HG02970 (cell line): ENCODE data around the gene C14orf180.

Source experiments
- ATAC-seq: cut with Tn5 transposase; IDR thresholded peaks from one replicate; pipeline ENCODE4 v1.9.1; 2021; ENCODE audit warnings: mild to moderate bottlenecking, moderate library complexity, moderate number of reproducible peaks; ENCODE audit not compliant: unreplicated experiment, low FRiP score

The C14orf180 gene

DNA sequence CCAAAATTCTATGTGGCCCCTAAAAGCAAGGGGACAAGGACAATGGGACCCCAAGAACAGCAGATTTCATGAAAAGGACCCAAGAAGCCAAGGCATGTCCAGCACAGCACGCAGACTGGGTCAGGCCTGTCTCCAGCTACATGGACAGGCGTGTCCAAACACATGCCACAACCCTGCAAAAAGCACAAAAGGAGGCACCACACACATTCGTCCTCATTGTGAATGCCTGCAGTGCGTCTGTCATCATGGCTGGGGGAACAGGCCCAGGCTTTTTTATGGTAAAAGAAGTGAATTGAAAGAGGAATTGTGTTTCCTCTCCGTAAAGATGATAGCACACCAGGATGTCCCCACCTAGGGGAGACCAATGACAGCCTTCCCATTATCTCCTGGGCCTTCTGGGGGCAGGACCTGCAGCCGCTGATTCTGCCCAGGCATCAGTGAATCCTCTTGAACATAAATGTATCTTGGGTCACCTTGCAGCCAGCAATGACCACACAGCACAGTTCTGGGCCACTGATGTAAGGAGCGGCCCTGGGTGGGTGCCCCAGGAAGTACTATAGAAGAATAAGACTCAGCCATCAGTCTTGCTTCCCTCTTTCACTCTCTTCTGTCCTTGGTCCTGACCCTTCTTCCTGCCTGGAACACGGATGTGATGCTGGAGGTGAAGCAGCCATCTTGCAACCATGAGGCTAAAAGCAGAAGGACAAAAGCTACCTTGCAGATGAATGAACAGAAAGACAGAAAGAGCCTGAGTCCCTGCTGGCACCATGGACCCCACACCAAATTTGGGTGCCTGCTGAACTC is 29.8 kb upstream of the C14orf180 start:
- no peak for ATAC-seq

DNA sequence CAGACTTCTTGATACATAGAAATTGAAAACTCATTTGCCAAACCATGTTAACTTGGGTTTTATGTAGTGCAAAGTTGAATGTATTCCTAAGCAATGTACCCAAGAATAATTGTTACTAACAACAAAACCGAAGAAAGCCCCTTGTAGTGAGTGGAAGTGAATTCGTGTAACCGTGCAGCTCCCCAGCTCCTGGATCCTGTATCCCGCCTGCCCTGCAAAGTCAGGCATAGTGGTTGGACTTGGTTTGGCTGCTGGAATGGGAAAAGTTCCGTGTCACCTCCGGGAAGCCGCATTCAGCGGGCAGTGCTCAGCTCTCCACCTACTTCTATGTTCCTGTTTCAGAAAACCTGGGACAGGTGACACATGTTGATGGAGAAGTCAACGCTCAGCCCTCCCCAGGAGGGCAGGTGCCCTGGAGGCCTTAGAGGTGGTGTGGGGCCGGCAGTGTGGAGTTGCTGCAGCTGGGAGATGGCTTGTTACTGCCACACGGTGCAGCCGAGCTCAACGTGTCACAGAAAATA is 29.2 kb upstream of the C14orf180 start:
- ATAC-seq, result no peak

DNA sequence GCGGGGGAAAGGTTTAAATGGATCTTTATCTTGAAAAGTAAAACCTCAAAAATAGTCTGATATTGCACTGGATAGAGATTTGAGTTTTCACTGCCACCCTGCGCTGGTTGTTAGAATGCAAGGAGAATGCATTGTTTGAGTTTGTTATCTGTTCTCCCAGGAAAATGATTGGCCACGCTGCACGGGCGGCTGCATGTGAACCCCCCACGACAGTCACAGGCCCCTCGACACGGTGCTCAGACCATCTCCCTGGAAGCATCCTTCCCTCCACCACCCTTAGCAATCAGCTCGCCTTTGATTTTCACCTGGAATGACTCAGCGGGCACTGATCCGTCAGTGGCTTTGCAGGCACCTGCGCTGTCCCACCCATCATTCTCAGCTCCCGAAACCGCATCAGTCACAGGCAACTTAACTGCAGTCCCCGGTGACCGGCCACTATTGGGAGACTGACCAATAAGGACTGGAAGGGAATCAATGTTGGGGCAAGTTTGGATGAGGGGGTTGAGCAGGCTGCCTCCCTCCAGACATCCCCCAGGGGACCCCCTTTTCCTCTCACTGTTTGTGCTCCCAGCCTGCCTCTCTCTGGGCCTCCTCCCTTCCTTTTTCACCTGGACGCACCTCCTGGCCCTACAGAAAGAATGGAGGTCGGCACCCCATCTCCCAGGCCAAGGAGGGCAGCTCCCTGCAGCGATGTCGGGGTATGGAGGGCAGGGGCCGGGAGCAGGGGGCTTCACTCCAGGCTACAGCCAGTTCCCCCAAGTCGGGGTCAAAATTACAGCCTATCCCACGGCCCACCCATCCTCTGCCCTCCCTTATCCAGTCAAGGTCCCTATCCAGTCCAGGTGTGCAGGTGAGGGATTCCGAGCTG is 28.5 kb upstream of the C14orf180 start:
- no peak for ATAC-seq

DNA sequence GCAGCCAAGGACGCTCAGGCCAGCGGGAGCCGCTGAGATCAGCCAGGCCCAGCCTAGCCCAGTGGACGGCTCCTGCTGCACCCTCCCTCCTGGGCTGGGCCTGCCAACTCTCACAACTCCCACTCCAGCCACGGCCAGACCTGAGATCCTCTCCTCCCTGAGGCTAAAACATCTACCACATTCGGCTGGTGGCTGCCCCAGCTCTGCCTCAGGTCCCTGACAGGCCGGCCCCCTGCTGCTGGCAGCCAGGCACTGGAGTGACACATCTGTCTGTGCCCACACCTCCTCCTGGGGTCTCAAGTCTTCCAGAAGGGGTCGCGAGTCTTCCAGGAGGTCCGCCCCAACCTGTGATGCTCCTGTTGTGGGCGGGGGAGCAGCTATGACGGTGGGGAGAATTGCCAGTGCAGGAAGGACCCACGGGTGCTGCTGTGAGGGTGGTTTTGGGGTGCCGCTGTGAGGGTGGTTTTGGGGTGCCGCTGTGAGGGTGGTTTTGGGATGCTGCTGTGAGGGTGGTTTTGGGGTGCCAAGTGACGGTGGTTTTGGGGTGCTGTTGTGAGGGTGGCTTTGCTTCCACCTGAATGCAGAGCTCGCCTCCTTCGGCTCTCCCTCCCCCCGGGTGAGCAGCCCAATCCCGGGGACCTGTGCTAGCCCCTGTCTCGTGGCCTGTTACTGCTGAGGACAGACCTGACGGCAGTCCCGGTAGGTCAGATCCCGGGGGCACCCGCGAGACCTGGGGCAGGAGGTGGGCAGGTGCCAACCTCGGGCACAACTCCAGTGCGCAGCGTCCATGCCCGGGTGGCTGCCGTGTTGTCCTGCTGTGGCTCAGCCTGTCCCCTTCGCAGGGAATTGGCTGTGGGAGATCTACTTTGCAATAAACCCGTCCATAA is 27.5 kb upstream of the C14orf180 start:
- ATAC-seq, result no peak

DNA sequence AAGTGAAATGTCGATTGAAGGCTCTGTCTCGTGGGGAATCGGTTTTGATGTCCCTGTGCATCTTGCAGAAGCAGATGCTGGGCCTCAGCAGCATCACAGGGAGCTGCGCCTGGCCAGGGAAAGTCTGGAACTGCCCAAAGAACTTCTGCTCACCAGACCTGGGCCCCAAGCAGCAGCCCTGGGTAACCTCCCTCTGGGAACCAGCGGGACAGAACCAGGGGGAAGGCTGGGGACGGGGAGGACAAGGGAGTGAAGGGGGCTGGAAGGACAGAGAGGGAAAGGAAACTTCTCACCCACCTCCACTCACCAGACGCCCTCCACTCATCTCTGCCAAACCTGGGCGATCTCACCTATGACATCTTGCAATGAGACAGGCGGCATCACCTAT is 26.8 kb upstream of the C14orf180 start:
- no peak for ATAC-seq

DNA sequence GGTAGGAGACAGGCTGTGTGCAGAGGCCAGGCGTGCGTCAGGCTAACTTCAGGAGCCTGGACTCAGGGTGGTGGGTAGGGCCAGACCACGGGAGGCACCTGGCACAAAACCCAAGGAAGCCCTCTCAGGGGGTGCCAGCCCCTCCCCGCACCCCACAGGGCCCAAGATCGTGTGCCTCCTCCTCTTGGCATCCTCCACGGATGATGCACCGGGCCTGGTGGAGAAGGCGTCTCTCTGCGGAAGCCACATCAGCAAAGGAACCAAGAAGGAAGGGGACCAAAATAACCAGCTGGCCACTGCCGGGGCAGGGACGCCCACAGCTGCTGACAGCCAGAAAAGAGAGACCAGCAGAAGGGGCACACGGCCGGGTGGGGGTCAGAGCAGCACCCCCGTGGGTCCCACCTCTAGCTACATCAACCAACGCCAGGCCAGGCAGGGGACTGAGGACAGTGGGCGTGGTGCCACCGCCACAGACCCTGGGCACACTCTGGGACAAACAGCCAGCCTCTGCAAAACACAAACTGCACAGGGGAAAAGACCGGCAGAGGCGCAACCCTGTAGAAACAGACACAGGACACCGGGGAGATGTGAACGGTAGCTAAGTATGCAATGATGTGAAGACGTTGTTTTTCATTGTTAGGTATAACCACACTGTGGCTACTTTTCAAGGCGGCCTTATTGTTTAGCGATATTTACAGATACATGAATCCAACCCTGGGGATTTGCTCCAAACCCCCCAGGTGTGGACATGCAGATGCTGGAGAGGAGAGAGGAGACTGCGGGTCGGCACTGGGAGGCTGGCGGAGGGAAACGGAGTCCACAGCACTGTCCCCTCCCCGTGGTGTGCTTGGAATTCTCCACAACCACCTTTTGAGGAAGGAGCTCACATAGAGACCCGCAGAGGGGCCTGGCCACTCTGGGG is 26.1 kb upstream of the C14orf180 start:
- no peak for ATAC-seq

DNA sequence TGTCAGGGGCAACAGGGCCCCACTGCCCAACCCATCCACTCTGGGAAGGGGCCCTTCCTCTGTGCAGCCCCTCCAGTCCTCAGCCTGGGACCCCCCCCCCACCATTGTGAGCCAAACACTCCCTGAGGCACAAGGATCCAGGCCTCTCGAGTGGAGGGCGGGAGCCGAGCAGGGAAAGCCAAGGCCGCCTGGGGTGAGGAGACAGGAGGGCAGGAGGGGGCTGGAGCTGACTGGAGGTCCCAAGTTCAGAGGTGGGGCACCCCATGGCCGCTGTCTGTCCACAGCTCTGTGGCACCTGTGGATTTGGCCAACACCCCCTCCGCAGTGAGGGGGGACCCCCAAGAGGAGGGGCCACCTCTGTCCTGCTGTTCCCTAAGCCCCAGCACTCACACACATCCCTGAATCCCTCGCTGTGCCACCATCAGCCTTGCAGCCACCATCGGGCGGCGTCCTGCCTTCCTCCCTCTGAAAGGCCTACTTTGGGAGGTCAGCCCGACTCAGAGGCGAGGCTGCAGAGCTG is 25.4 kb upstream of the C14orf180 start:
- no peak for ATAC-seq

DNA sequence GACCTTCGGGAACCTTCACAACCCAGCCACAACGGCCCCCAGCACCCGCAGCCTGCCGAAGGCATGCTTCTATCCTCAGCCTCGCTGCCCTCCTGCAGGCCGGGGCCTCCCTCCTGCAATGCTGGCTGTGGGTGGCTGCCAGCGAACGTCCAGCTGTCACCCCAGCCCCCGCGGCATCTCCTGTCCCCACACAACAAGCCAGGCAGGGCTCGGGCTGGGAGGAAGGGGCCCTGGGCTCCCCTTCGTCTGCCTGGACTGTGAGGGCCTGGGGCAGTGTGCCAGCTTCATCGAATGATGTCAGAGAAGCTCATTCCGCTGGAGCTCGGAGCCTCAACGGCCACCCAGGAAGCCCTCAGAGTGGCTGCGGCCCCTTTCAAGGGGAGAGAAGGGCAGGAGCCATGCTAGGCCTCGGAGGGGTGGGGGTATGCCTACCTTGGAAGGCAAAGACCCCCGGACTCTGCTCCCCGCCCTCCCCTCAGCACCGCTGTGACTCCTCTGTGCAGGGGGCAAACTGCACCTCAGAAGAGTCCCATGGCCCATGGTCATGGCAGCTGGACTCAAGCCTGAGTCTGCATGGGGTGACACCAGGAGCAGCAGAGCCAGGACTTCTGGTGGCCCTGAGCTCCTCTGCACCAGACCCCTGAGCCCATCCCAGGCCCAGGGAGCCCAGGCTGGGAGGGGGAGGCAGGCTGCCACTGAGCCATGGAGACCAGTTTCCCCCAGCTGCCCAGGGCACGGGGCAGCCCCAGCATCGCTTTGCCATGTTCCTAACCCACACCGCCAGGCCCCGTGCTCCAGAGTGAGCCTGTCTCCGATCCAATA is 24.7 kb upstream of the C14orf180 start:
- ATAC-seq, result no peak

DNA sequence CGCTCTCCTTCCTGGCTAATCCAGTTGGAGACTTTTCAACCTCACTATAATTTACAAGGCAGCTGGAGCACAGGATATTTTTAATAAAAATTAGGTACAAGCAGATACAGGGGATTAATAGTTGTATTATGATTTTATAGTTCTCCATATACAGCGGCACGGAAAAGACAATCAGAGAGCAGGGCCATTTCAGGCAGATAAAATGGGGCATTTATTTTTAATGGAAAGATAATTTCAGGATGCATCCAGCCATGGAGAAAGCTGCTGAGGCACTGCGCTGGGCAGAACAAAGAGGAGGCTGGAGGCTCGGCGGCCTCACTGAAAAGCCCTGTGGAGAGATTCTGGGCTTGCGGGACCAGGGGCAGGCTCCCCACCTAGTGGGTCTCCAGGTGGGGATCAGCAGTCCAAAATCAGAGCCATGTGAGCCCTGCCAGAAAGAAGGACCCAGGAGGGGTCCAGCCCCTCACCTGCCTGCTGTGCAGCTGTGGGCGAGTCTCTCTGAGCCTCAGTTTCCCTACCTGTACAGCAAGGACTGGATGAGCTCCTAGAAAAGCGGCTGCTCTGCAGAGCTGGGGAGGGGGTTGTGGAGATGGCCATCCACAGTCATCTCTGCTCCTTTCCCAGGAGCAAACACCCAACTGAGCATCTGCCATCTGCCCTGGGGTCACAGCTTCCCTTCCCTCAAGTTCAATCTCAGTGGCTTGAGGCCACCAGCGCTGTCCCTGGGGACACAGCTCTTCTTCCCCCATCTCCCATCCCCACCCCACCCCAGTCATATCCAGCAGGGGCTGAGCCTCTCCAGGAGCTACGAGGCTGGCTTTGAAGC is 23.9 kb upstream of the C14orf180 start:
- no peak for ATAC-seq

DNA sequence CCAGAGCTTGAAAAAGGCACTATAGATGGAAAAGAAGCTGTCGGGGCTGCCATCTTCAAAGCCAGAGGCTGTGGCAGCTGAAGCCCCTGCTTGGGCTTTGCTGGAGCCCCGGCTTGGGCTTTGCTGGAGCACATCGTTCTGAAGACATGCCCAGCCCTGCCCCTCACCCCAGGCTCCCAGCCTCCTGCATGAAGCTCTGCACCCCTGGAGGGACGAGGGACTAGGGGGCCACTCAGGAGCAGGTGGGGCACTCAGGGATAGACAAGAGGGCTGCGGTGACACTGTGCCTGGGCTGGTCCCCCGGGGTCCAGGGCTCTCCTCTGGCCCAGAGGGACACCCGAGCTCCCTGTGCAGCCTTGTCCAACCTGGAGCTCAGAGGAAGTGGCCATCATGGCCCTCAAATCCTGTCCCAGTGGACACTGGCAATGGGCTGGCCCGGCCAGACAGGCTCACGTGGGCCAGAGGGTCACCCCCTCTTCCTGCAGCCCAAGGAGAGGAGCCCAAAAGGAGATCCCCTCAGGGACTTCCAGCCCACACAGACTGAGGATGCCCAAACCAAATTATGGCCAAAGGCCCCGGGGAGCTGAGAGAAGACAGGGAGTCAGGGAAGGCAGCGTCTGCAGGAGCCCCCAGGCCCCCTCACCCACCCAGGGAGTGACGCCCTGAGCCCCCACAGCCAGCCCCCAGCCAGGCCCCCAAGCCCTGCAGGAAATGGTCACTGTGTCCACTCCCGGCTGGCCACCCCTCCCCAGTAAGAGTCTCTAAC is 23.1 kb upstream of the C14orf180 start:
- no peak for ATAC-seq

DNA sequence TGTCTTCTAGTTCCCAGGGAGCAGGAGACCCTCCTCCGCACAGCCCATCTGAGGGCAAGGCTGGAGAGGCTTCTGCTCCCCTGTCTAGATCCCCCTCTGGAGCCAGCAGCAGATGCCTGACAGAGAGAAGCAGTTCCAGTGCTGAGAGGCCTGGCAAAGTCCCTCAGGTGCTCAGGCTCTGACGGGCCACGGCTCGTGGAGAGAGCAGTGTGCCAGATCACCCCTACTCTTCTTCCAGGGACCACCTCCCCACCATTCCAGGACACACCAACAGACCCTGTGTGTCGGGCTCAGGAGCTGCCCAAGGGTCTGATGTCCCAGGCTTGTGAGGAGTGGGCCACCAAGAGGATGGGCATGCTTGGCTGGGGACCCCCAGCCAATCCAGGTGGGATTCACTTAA is 22.5 kb upstream of the C14orf180 start:
- no peak for ATAC-seq

DNA sequence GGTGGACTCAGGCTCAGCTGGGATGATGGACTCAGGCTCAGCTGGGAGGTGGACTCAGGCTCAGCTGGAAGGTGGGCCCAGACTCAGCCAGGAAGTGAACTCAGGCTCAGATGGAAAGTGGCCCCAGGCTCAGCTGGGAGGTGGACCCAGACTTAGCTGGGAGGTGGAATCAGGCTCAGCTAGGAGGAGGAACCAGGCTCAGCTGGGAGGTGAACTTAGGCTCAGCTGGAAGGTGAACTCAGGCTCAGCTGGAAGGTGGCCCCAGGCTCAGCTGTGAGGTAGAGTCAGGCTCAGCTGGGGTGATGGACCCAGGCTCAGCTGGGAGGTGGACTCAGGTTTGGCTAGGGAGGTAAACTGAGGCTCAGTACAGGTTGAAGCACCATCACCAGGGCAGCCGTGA is 21.8 kb upstream of the C14orf180 start:
- no peak for ATAC-seq

DNA sequence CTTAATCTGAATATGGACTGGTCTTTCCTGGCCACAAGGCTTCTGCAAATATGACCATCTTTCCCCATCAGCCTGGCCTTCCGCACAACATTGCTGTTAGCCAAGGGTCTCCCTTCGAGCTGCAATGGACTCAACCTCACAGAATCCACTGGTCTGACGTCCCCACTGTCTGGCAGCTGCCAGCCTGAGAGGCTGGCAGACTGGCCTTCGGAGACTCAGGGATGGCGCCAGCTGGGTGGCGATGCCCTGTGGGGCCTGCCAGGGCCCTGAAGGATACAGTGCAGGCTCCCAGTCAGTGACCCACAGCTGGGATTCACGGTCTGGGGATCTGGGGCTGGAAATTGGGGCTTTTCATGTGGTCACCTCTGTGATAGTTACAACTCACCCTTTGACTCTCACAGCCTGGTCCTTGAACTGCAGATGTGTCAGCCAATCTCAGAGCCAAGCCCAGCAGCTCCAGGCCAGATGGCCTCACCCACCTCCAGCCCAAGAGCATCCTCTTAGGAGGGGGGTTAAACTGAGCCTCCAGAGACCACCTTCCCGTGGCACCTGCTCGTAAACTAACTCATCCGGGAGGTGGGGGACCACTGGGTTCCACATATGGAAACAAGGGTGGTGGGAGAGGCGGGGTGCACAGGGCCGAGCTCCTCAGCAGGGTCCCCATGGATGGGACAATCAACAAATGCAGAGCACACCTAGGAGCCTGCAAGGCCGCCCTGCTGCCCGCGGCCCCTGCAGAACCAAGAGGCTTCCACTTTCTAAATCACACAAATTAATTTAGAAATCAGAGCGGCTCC is 21.1 kb upstream of the C14orf180 start:
- ATAC-seq, result no peak

DNA sequence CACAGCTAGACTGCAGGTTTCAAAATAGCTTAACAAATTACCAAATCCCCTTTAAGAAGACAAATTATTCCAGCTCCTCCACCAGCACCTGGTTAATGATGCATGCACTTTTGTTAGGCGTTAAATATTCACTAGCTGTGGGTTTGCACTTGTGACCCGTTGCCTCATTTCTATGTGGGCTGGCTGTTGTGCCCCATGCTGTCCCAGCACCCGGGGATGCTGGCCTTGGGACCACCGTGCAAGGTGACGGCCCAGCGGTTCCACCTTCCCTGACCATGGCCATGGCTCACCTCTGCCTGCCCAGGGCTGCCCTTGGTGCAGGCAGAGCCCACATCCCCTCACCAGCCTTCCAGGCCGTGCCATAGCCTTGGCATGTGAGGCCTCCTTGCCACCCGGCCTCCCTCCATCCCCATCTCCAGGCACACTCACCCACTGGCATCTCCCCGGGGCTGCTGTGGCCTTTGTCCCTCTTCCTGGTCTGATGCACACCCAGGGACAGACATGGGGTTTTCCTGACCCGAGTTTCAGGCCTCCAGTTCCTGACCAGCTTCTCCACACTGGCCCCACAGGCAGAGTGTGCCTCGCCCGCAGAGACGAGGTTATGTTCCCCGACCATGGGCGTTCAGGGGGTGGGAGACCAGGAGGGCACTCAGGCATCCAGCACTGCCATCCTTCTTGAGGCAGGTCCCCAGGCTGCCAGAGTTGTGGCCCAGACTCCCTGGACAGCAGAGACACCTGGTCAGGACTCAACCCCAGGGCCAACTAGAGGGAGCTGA is 20.3 kb upstream of the C14orf180 start:
- ATAC-seq, result no peak
